H4 (cell line): Measurements from ENCODE around the gene RDH8. TPM values are rescaled to one million over a fixed set of nuclear protein-coding genes. Genes with fewer than 3 reads are reported as not detected.

ENCODE experiments used
- DNase-seq: peaks from one replicate; pipeline ENCODE4 v3.0.0-alpha.2; 2015; ENCODE audit warnings: low spot score
- total RNA-seq: library from RNA; depleted of rRNA; stranded (reverse); fragments of >200 nt; shearing (Covaris generic); gene quantifications from 2 replicates; pipeline ENCODE4 v1.2.3, GENCODE V29; 2014; rRNA removed

RDH8 gene
- total RNA-seq, 1 experiment from 2014 or later, result not detected

GRCh38 chr19:10036601-10037071, 23.4 kb downstream of the RDH8 start:
- DNase-seq, result no peak

GRCh38 chr19:10037367-10037766, 24.1 kb downstream of the RDH8 start:
- DNase-seq, result no peak

- DNase-seq, result no peak
Measured at GRCh38 chr19:10037809-10038208, 24.5 kb downstream of the RDH8 start.

GRCh38 chr19:10043286-10043927, 30.1 kb downstream of the RDH8 start:
- no peak for DNase-seq

GRCh38 chr19:10044390-10044789, 31.1 kb downstream of the RDH8 start:
- no peak for DNase-seq

GRCh38 chr19:10045371-10045770, 32.1 kb downstream of the RDH8 start:
- DNase-seq, result no peak

GRCh38 chr19:10049626-10050025, 36.3 kb downstream of the RDH8 start:
- no peak for DNase-seq

GRCh38 chr19:10052602-10053360, 39.5 kb downstream of the RDH8 start:
- DNase-seq, result no peak

GRCh38 chr19:10061717-10062310, 48.5 kb downstream of the RDH8 start:
- DNase-seq, result no peak

GRCh38 chr19:10068205-10068604, 54.9 kb downstream of the RDH8 start:
- DNase-seq, result no peak

GRCh38 chr19:10069046-10069445, 55.8 kb downstream of the RDH8 start:
- no peak for DNase-seq

- DNase-seq, result no peak
Measured at GRCh38 chr19:10070730-10071446, 57.6 kb downstream of the RDH8 start.

Other genes starting within 250 kb of the RDH8 start
- 3.4 and 4.0 TPM in 2 replicates for gene ZNF846, start 244.7 kb upstream of the RDH8 start, total RNA-seq
- 8.8 and 12.7 TPM in 2 replicates for gene FBXL12, start 194.4 kb upstream of the RDH8 start, total RNA-seq
- gene UBL5, start 185.6 kb upstream of the RDH8 start, total RNA-seq, result 598 and 736 TPM in 2 replicates
- 73.2 and 94.3 TPM in 2 replicates for gene PIN1, start 178.2 kb upstream of the RDH8 start, total RNA-seq
- 11.1 and 17.3 TPM in 2 replicates for gene OLFM2, start 77.0 kb upstream of the RDH8 start, total RNA-seq
- 0.14 TPM in 1 of 2 replicates, not detected in the other for gene COL5A3, start 3.0 kb upstream of the RDH8 start, total RNA-seq
- 20.7 and 25.6 TPM in 2 replicates for gene SHFL, start 72.8 kb downstream of the RDH8 start, total RNA-seq
- 0.27 TPM in 1 of 2 replicates, not detected in the other for gene ANGPTL6, start 89.2 kb downstream of the RDH8 start, total RNA-seq
- 20.1 and 26.1 TPM in 2 replicates for gene PPAN, start 92.9 kb downstream of the RDH8 start, total RNA-seq
- 0.79 and 0.92 TPM in 2 replicates for gene P2RY11, start 98.2 kb downstream of the RDH8 start, total RNA-seq
- gene EIF3G, start 106.4 kb downstream of the RDH8 start, total RNA-seq, result 299 and 319 TPM in 2 replicates
- gene DNMT1, start 181.5 kb downstream of the RDH8 start, total RNA-seq, result 56.5 and 102 TPM in 2 replicates
- 1.7 and 3.0 TPM in 2 replicates for gene S1PR2, start 217.8 kb downstream of the RDH8 start, total RNA-seq
- 54.6 and 59.5 TPM in 2 replicates for gene MRPL4, start 238.7 kb downstream of the RDH8 start, total RNA-seq